ENCODE data around the gene SESTD1.
"Not testable (repeated sequence)": the region's sequence is repeated elsewhere in the genome, so short reads cannot be mapped to it uniquely, and the experiment has no call there.

The SESTD1 gene

GRCh38 chr2:179106676-179107428, 157.8 kb downstream of the SESTD1 start:
- no peak for DNase-seq (ENCODE audit: low read depth, low spot score)

- DNase-seq (ENCODE audit: low read depth, low spot score), result no peak
These were observed 158.3 kb downstream of the SESTD1 start for GRCh38 chr2:179106342-179106675.

GRCh38 chr2:179104736-179105135, 159.9 kb downstream of the SESTD1 start:
- DNase-seq (ENCODE audit: low read depth, low spot score), result no peak

GRCh38 chr2:179098080-179098689, 166.4 kb downstream of the SESTD1 start:
- no peak for DNase-seq (ENCODE audit: low read depth, low spot score)

- no peak for DNase-seq (ENCODE audit: low read depth, low spot score)
These were observed 167.5 kb downstream of the SESTD1 start for GRCh38 chr2:179097131-179097530.

GRCh38 chr2:179096090-179096489, 168.5 kb downstream of the SESTD1 start:
- DNase-seq (ENCODE audit: low read depth, low spot score), result no peak

GRCh38 chr2:179092912-179093311, 171.7 kb downstream of the SESTD1 start:
- not testable (repeated sequence) for DNase-seq (ENCODE audit: low read depth, low spot score)

GRCh38 chr2:179082697-179083096, 181.9 kb downstream of the SESTD1 start:
- no peak for DNase-seq (ENCODE audit: low read depth, low spot score)

GRCh38 chr2:179081954-179082353, 182.7 kb downstream of the SESTD1 start:
- no peak for DNase-seq (ENCODE audit: low read depth, low spot score)

- no peak for DNase-seq (ENCODE audit: low read depth, low spot score)
These were observed 192.1 kb downstream of the SESTD1 start for GRCh38 chr2:179072527-179072926.

GRCh38 chr2:179071810-179072355, 192.7 kb downstream of the SESTD1 start:
- no peak for DNase-seq (ENCODE audit: low read depth, low spot score)

GRCh38 chr2:179070895-179071294, 193.7 kb downstream of the SESTD1 start:
- DNase-seq (ENCODE audit: low read depth, low spot score), result no peak

GRCh38 chr2:179069685-179070084, 194.9 kb downstream of the SESTD1 start:
- DNase-seq (ENCODE audit: low read depth, low spot score), result no peak

- no peak for DNase-seq (ENCODE audit: low read depth, low spot score)
These were observed 195.5 kb downstream of the SESTD1 start for GRCh38 chr2:179068991-179069643.

GRCh38 chr2:179059026-179059700, 205.5 kb downstream of the SESTD1 start:
- no peak for DNase-seq (ENCODE audit: low read depth, low spot score)

- no peak for DNase-seq (ENCODE audit: low read depth, low spot score)
These were observed 206.9 kb downstream of the SESTD1 start for GRCh38 chr2:179057737-179058136.

GRCh38 chr2:179053568-179053967, 211.1 kb downstream of the SESTD1 start:
- DNase-seq (ENCODE audit: low read depth, low spot score), result not testable (repeated sequence)
